GM19043 (cell line): Measurements from ENCODE around the gene CLTRN.
"Not testable (repeated sequence)": the region's sequence is repeated elsewhere in the genome, so short reads cannot be mapped to it uniquely, and the experiment has no call there.

ENCODE experiments used
- ATAC-seq: cut with Tn5 transposase; IDR thresholded peaks from one replicate; pipeline ENCODE4 v1.9.1; 2021; ENCODE audit warnings: low read depth; ENCODE audit not compliant: unreplicated experiment

CLTRN gene

DNA sequence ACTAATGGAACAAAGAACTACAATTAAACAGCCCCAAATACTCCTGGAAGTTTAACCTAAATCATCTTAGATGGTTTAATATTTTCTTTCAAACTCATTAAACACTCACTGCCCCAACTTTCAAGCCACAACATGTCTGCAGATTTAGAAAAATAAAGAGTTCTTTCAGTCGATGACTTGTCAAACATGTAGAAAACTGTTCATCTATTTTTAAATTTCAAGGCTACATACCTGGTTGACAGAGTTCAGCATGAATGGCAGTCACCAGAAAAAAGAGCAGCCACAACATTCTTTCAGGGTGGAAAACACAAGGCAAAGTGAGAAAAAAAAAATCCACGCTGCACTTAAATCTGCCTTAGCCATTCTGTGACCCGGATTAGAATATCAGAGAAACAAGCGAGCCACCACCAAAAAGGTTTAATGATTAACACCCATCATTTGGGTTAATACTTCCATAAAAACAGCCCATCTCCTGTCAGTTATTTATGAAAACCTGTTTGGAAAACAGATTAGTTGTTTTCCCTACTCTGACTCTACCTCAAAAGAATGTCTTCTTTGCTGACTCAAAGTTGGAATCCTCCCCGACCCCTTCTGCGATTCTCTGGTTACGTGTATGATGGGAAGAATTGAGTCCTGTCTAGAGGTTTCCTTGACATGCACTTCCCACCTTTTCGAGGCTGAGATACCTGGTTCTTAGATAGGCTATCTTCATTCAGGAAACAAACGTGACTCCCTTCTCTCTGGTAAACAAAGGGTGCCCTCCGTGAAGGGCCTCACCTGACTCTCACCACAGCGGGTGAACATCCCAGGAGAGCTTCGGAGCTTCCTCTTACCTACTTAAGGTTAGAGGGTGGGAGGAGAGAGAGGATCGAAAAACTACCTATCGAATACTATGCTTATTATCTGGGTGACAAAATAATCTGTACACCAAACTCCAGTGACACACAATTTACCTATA lies at the start of gene CLTRN:
Gene CLTRN (minus strand): TSS at position 319 of the 958 bp plus-strand sequence. CDS start 30 bp downstream, at position 289.
- no peak for ATAC-seq

GRCh38 chrX:15704273-15704672 lies 39.7 kb upstream of the CLTRN start:
- not testable (repeated sequence) for ATAC-seq

GRCh38 chrX:15703809-15704208 lies 39.2 kb upstream of the CLTRN start:
- ATAC-seq = not testable (repeated sequence)

GRCh38 chrX:15702488-15703371 lies 38.1 kb upstream of the CLTRN start:
- no peak for ATAC-seq

DNA sequence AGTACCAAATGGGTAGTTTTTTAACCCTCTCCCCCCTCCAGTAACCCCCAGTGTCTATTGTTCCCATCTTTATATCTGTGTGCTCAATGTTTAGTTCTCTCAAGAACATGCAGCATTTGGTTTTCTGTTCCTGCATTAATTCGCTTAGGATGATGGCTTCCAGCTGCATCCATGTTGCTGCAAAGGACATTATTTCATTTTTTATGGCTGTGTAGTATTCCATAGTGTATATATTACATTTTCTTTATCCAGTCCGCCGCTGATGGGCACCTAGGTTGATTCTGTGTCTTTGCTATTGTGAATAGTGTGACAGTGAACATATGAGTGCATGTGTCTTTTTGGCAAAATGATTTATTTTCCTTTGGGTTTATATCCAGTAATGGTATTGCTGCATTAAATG lies 31.9 kb upstream of the CLTRN start:
- ATAC-seq = no peak

DNA sequence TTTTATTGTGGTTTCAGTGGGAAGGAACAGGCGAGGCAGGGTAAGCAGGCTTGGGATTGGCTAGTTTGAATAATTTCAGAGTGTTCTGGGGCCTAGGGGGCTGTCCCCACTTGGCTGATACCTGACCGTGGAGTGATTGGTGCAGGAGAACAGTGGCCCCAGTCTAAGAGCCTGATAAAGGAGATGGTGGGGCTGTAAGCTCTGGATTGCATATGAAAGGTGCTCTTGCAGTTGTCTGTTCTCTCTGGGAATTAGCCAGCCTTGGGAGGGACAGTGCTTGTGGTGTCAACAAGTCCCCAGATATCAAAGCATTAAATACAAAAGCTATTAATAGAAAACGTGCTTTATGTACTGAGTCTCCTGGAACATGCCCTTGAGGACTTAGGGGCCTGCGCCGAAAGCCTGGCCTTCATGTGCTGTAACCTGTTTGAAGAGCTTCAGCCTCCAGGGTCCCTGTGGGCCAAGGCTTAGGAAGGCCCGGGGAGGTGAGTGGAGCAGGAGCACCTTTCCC lies 30.4 kb upstream of the CLTRN start:
- ATAC-seq = no peak

DNA sequence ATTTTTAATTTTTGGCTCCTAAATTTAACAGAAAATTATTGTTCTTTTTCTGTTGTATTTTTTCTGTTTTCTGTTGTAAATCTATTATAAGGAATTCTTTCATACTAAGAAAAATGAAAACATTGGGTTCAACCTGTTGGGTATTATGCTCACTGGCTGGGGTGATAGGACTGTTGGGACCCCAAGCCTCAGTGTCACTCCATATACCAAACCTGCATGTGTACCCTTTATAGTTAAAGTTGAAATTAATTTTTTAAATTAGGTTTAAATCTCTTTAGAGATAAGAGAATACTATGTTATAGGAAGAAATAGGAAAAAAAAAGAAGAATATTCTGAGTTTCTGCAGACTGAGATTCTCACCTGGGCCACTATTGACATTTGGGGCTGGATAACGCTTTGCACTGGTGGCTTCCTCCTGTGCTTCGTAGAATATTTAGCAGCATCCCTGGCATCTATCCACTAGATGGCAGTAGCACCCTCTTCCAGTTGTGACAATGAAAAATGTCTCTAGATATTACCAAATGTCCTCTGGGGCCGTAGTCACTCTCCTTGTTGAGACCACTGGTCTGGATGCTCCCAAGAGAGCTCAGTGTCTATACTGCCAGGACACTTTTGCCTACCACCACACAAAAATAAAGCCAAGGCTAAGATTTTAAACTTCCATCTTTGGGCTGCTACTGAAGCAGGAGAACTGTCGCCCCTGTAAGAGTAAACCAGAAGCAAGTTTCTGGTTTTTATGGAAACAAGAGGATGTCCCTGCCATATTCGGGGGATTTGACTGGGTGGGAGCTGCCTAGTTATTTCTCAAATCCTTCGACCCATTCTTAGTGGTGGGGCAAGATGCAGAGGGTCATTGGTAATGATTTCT lies 22.4 kb upstream of the CLTRN start:
- ATAC-seq = peak; percentile 79

- no peak for ATAC-seq
These were observed 18.6 kb upstream of the CLTRN start for GRCh38 chrX:15683193-15683592.

GRCh38 chrX:15681433-15681832 lies 16.8 kb upstream of the CLTRN start:
- no peak for ATAC-seq

DNA sequence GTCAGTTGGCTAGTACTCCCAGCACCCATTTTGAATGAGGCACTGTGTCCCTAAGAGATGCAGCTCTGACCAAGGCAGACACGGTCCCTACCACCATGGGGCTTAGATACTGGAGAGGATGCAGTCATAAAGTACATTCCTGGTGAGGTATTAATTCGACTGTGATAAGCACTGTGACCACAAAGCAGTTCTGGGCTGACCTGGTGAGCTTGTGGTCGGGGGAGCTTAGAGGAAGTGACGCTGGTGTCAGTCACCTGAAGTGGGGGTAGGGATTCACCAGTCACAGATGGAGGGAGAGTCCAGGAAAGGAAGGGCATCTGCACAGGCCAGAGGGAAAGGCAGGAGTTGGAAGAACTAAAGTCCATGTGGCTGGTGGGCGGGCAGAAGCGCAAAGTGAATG lies 15.8 kb upstream of the CLTRN start:
- no peak for ATAC-seq

DNA sequence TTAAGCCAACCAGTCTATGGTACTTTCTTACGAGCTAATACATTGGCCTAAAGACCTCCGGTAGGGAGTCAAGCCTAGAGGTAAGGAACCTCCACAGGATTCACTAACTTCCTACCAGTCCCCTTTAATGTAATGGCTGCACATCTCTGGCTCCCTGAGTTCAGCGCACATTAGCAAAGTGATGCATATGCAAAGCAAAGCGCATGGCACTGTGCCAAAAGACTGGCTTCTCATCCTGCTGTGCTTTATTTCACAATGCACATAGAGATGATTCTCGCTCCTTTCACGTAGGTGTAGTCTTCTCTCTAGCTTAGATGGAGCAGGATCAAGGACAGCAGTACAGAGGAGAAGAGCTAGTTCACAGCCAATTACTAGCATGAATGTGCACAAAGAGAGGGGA lies 14.6 kb upstream of the CLTRN start:
- no peak for ATAC-seq

GRCh38 chrX:15678339-15678738 lies 13.7 kb upstream of the CLTRN start:
- no peak for ATAC-seq

GRCh38 chrX:15676886-15677285 lies 12.3 kb upstream of the CLTRN start:
- ATAC-seq = no peak

GRCh38 chrX:15675490-15675921 lies 10.9 kb upstream of the CLTRN start:
- ATAC-seq = peak; percentile 59

GRCh38 chrX:15674841-15675489 lies 10.4 kb upstream of the CLTRN start:
- ATAC-seq = peak; percentile 76

DNA sequence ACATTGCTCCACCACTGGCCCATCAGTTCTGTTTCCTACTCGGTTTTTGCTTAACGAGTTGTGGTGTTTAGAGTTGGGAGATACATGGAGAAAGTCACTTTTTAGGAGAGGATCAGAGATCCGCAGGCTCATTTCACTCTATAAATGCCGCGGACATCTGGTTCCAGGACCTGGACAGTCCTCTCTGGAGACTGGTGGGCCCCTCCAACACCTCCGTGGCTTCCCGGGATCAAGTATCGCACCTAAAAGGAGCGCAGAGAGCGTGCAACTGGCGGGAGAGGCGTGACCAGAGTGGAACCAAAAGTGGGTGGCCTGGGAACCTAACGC lies 9.9 kb upstream of the CLTRN start:
- no peak for ATAC-seq

DNA sequence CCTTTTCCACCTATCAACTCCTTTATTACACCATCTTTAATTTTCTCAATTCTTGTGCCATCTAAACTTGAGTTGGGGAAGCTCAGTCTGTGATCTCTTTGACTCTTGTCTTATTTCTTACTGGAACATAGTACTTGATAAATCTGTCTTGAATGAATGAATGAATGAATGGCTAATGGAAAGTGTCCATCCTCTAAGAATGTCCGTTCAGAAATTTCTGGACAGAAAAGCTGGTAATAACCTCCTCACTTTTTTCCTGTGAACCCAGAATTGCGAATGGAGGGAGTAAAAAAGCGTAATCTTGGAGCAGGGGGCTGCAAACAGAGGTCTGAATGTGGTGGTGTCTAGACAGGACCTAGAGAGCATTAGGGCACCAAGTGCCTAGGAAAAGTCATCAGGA lies 9.4 kb upstream of the CLTRN start:
- ATAC-seq = no peak

- no peak for ATAC-seq
These were observed 8.3 kb upstream of the CLTRN start for GRCh38 chrX:15672881-15673280.

- no peak for ATAC-seq
These were observed 1.2 kb downstream of the CLTRN start for GRCh38 chrX:15663439-15663838.

DNA sequence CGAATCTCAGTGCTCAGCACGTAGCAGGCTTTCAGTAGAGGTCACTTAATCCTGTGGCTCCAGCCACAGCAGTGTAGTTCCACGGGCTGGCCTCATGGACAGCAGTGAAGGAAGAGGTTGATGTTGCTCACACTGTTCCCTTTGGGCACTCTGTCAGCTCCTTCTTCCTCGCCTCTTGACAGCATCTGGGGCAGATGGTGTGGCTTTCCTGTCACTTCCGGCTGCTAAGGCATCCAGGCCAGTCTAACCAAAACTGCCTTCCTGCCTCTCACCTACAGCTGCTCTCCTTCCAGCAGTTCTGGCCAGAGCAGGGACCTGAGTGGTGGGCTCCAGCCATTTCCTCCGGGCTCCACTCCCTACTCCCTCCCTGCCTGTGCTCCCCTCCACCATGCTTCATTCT lies 9.8 kb downstream of the CLTRN start:
- not testable (repeated sequence) for ATAC-seq
